Inflammatory macrophage treated with lipopolysaccharide for 1 hour (primary cell): ENCODE results near the gene THBS1.

Experiments used
- DNase-seq, 2 donors: peaks; one replicate each; pipeline ENCODE4 v3.0.0-alpha.2; 2020 to 2022

Gene THBS1

DNA sequence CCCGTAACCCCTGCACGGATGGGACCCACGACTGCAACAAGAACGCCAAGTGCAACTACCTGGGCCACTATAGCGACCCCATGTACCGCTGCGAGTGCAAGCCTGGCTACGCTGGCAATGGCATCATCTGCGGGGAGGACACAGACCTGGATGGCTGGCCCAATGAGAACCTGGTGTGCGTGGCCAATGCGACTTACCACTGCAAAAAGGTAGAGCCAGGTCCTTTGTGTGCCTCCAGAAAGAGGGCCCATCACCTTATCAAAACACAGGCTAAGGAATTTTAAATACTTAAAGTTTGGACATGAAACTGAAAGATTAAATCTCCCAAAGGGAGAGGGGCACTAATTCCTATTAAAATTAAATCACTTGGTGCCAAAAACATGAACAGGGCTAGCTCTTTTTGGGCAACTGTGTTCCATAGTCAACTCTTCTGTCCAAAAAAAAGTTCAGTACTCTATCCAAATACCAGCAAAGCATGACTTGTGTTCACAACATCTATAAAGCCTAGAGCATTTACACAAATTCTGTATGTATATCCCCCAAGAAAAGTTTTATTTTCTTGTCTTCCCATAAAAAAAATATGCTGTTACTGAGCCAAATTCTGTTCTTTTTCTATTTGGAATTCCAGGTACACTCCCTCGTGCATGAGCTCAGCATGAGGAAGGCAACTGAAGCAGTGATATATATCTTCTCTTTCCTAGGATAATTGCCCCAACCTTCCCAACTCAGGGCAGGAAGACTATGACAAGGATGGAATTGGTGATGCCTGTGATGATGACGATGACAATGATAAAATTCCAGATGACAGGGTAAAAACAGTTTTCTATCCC lies 9.2 kb downstream of the THBS1 start:
- DNase-seq = no peak

DNA sequence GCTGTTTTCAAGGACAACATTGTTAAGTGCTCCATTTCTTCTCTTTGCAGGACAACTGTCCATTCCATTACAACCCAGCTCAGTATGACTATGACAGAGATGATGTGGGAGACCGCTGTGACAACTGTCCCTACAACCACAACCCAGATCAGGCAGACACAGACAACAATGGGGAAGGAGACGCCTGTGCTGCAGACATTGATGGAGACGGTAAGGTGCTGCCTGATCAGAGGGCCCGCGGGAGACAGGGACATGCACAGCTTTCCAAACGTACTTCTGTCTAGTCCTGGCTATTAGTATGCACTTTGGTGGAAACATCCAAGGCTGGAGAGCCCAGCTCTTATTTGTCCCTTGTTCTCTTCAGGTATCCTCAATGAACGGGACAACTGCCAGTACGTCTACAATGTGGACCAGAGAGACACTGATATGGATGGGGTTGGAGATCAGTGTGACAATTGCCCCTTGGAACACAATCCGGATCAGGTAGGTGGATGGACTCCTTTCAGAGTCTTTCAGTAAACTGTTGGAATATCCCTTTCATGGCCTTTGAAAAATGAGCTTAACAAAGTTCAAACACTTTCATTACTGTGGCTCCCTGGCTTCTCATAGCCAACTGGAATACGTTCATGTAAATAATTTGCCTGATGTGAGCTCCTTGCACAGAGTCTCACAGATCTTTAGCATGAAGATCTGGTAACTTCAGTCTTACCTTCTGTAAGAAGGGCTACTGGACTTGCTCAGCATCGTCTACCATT lies 10.4 kb downstream of the THBS1 start:
- DNase-seq = no peak

DNA sequence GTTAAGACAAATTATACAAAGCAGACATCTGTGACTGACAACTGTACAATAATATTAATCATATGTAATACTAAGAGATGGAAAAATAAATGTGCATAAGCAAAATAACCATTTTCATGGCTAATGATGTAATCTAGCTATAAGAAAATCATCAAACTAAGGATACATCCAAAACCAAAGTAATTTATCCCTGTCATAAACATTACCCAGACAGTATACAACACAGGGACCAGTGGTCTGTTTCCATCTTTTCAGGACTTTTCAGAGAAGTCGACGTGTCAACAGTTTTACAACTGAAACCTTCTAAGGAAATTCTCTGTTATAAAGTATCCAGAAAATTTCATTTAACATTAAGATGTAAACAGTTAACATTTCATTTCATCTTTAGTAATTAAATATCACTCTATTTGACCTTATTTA lies 11.0 kb downstream of the THBS1 start:
- DNase-seq = no peak

DNA sequence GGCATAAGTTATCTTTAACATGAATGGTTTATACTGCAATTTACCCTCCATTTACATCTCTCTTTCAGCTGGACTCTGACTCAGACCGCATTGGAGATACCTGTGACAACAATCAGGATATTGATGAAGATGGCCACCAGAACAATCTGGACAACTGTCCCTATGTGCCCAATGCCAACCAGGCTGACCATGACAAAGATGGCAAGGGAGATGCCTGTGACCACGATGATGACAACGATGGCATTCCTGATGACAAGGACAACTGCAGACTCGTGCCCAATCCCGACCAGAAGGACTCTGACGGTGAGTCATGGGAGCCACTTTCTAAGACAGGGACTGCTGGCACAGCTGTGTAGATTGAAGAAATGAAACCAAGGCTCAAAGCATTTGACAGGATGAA lies 11.6 kb downstream of the THBS1 start:
- no peak for DNase-seq

DNA sequence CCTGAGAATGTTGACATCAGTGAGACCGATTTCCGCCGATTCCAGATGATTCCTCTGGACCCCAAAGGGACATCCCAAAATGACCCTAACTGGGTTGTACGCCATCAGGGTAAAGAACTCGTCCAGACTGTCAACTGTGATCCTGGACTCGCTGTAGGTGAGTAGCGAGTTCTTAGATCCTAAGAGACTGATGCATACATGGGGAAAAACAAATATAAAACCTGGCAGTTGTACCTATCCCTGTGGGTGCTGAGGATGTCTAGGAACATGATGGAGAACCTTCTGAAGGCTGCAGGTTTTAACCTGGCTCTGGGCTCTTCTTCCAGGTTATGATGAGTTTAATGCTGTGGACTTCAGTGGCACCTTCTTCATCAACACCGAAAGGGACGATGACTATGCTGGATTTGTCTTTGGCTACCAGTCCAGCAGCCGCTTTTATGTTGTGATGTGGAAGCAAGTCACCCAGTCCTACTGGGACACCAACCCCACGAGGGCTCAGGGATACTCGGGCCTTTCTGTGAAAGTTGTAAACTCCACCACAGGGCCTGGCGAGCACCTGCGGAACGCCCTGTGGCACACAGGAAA lies 12.3 kb downstream of the THBS1 start:
- no peak for DNase-seq

DNA sequence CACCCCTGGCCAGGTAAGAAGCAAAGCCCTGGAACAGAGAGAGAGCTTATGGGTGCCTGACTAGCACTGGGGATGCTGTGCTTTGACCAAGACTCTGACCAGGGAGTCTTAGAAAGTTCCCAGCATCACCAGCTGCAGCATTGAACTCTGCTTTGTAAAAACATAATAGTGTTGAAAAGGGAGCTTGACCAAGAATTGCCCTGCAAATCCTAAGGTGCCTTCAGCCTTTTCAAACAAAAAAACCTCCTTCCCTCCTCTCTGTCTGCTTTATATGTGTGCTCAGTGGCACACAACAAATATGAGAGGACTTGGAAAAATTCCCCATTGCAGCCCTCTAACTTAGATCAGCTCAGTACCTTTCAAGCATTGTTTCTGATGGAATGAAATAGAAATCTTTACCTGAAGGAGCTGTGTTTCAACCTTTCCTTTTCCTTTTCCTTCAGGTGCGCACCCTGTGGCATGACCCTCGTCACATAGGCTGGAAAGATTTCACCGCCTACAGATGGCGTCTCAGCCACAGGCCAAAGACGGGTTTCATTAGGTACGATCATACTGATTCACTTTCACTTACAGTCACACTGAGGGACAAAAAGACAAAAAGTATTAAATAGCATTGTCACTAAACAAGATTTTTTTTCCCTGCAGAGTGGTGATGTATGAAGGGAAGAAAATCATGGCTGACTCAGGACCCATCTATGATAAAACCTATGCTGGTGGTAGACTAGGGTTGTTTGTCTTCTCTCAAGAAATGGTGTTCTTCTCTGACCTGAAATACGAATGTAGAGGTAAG lies 13.0 kb downstream of the THBS1 start:
- DNase-seq = no peak

DNA sequence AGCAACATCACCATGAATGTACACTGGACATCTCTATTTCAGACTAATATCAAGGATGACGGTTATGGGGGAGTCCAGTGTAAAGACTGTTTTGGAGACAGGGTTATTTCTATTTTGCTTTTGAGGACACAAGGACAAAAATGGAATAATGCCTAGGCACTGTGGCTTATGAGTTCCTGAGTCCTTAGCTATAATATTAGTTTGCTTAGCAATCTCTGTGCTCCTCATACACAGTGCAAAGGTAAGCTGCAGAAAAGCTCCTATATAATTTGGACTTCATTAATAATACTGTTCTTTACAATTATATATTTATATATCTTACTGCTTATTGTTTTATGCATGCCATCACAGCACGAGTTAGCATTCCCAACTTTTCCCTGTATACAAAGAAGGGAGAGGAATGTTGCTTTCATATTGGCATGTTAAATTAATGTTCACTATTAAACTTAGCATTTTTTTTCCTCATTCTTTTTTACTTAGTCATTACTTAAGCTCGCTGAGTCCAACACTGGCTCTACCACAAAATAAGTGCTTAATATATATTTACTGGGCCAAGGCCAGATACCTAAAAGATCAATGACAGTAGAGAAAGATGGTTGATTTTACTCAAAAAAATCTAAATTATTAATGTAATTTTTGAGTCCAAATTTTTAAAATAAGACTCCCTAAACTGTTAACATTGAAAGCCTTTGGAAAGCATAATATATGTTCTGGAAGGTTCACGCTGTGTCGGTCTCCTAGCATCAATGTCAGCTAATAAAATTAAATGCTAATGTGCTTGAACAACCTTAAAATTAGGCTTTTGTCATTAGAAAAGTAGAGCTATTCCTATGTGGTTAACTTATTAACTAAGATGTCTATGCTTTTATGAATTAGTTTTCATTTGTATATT lies 13.8 kb downstream of the THBS1 start:
- DNase-seq = no peak

DNA sequence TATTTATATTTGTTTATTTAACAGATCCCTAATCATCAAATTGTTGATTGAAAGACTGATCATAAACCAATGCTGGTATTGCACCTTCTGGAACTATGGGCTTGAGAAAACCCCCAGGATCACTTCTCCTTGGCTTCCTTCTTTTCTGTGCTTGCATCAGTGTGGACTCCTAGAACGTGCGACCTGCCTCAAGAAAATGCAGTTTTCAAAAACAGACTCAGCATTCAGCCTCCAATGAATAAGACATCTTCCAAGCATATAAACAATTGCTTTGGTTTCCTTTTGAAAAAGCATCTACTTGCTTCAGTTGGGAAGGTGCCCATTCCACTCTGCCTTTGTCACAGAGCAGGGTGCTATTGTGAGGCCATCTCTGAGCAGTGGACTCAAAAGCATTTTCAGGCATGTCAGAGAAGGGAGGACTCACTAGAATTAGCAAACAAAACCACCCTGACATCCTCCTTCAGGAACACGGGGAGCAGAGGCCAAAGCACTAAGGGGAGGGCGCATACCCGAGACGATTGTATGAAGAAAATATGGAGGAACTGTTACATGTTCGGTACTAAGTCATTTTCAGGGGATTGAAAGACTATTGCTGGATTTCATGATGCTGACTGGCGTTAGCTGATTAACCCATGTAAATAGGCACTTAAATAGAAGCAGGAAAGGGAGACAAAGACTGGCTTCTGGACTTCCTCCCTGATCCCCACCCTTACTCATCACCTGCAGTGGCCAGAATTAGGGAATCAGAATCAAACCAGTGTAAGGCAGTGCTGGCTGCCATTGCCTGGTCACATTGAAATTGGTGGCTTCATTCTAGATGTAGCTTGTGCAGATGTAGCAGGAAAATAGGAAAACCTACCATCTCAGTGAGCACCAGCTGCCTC lies 14.7 kb downstream of the THBS1 start:
- DNase-seq = no peak

DNA sequence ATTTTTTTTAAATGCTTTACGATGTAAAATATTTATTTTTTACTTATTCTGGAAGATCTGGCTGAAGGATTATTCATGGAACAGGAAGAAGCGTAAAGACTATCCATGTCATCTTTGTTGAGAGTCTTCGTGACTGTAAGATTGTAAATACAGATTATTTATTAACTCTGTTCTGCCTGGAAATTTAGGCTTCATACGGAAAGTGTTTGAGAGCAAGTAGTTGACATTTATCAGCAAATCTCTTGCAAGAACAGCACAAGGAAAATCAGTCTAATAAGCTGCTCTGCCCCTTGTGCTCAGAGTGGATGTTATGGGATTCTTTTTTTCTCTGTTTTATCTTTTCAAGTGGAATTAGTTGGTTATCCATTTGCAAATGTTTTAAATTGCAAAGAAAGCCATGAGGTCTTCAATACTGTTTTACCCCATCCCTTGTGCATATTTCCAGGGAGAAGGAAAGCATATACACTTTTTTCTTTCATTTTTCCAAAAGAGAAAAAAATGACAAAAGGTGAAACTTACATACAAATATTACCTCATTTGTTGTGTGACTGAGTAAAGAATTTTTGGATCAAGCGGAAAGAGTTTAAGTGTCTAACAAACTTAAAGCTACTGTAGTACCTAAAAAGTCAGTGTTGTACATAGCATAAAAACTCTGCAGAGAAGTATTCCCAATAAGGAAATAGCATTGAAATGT lies 15.6 kb downstream of the THBS1 start:
- DNase-seq = no peak

DNA sequence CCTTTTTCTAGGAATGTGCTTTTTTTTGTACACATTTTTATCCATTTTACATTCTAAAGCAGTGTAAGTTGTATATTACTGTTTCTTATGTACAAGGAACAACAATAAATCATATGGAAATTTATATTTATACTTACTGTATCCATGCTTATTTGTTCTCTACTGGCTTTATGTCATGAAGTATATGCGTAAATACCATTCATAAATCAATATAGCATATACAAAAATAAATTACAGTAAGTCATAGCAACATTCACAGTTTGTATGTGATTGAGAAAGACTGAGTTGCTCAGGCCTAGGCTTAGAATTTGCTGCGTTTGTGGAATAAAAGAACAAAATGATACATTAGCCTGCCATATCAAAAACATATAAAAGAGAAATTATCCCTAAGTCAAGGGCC lies 16.5 kb downstream of the THBS1 start:
- DNase-seq = no peak

DNA sequence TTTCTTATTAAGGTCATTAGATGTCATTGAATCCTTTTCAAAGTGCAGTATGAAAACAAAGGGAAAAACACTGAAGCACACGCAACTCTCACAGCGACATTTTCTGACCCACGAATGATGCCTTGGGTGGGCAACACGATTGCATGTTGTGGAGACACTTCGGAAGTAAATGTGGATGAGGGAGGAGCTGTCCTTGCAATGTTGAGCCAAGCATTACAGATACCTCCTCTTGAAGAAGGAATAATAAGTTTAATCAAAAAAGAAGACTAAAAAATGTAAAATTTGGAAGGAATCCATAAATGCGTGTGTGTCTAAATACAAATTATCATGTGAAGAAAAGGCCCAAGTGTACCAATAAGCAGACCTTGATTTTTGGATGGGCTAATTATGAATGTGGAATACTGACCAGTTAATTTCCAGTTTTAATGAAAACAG lies 16.9 kb downstream of the THBS1 start:
- no peak for DNase-seq

DNA sequence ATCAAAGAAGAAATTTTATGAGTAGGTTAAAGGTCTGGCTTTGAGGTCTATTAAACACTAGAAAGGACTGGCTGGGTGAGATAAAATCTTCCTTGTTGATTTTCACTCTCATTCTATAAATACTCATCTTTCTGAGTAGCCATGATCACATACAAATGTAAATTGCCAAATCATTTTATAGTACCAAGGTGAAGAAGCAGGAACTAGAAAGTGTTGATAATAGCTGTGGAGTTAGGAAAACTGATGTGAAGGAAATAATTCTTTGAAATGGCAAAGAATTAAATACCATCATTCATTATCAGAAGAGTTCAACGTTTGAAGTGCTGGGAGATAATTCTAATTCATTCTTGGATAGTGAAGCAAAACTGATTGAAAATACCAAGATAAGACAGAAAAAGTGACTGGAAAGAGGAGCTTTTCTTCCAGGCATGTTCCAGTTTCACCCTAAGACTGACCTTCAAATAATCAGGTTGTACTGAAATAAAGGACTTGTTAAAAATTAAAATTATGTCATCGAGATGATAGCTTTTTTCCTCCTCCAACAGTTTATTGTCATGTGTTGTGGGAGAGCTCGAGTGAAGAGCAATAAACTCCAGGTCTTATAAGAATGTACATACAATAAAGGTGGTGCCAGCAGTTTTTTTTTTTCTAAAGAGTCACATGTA lies 17.4 kb downstream of the THBS1 start:
- DNase-seq = no peak

DNA sequence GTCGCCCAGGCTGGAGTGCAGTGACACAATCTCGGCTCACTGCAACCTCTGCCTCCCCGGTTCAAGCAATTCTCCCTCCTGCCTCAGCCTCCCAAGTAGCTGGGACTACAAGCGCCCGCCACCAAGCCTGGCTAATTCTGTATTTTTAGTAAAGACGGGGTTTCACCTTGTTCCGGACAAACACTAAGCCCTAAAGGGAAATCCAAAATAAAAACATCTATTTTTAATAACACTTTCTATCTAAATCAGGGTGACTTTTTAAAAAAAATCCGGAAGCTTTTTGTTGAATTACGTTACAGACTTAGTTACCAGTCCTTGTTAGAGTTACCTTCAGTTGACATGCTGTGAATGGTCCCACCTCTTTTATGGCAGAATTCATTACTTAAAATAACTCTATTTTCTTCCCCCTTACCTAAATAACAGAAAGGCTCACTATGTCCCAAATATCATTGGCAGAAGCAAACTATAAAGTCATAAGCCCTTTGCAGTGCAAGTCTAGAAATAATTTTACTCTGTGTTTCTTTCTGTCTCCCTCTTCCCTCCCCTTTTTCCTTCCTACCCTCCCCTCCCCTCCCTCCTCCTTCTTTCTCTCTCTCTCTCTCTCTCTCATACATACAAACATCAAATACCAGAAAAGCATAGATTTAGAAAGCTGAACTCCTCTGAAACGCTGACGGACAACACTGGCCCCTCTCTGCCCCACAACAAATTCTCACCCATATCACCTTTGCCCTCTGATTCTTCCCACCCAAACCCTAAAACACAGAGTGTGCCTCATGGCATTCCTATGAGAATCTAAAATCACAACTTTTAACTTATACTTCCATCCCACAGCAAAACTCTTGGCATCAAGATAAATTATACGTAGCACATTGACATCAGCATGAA lies 18.3 kb downstream of the THBS1 start:
- no peak for DNase-seq

DNA sequence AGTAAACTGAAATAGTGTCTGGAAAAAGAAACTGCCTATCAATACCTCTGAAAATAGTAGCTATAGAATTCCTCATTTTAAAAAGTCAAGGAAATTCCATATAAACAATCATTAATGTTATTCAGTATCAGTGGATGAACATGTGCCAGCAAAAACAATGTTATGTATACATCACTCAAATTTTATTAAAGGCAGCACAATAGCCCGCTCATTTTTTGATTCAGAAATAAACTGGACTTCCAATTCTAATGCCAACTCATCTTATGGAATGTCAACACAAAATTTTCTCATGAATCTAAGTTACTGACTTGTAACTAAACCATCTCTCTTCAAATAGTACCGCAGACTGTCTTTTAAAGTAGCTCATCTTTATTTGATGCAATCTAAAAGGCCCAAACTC lies 19.0 kb downstream of the THBS1 start:
- DNase-seq = no peak

DNA sequence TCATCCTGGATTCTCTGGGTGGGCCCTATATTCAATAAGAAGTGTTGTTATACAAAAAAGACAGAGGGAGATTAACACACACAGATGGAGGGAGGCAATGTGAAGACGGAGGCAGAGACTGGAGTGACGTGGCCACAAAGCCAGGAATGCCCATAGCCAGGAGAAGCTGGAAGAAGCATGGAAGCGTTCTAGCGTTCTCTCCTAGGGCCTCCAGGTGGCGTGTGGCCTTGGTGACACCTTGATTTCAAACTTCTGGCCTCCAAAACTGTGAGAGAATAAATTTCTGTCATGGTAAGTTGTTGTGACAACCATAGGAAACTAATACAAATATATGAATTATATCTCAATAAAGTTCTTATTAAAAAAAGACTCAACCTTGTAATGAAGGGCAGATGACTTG lies 21.3 kb downstream of the THBS1 start:
- DNase-seq = no peak

DNA sequence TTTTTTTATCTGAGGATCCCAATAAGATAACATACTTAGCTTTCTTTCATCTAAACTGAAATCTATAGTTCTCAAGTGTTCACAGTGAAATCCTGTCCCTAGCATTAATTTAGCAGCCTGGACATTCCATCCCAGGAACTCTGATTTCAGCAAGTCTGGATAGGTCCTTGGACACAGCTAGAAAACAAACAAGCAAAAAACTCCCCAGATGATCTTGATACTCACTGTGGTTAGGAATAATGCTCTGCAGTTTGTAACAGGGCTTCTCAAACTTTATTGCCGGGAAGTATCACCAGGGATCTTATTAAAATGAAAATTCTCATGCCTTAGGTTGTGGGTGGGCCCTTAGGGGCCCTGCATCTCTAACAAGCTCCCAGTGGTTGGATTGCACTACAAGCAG lies 24.3 kb downstream of the THBS1 start:
- no peak for DNase-seq

DNA sequence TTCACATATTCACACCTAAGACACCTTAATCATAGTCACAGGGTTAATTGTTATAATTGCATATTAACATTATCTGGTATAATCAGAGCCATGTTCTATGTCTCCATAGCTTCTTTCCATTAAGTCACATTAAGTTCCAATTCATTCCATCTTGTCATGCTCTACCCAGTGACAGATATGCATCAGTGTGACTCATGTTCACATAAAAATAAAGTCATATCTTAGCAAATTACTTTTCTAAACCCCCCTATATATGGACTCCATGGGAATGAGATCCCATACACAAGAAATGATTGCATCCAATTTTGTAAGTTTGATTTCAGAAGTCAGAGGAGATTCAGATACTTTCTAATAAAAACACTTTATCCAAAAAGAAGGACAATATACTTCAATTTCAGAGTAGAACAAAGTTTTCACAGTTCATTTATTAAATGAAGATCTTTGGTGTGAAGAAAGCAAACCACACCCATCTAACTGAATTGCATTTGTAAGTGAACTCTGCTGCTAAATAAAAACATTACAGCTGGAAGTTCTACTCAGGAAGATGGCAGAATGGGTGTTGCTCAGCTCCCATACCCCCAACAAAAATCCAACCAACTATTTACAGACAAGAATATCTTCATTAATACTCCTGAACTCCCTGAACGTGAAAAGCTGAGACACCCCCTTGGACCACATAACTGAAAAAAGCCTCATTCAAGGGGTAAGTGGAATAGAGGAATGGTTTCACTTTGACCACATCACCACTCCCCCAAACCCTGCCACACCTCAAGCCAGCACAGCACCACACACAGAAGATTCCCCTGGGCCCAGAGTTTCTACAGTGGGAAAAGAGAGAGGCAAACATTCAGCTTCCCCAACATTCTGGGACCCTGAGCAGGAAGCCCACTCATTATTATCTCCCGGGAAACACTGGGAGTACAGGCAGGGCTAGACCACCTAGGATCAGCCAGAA lies 27.6 kb downstream of the THBS1 start:
- DNase-seq = no peak
